ENCODE measurements around the gene RAB37. TPM values are rescaled to one million over a fixed set of nuclear protein-coding genes. Genes with fewer than 3 reads are reported as not detected.

The RAB37 gene
- total RNA-seq, 1 donor from 2014 or later: 0.32 TPM

GRCh38 chr17:74796866-74797265, 59.8 kb downstream of the RAB37 start:
- no peak overlapping the region for H3K27ac ChIP-seq
- no peaks in the 10 kb centered on the region for H3K4me1 ChIP-seq
- H3K36me3 ChIP-seq: peaks cover 50 to 75% of the 10 kb centered on the region in 2 donors
- no peaks in the 10 kb centered on the region for H3K27me3 ChIP-seq
- intact Hi-C loops (cut with DNase I): no loop called here
- DNase-seq (ENCODE audit: low spot score in 2 of 2): no peak
- no peaks in the 10 kb centered on the region for H3K9me3 ChIP-seq
- H3K4me3 ChIP-seq: no peak overlapping the region
- TF ChIP-seq CTCF (IDR thresholded peaks at IDR 0.05): no peak

Other genes starting within 250 kb of the RAB37 start
- gene CD300LB, start 205.8 kb upstream of the RAB37 start, total RNA-seq: not detected
- not detected for gene CD300C, start 191.1 kb upstream of the RAB37 start, total RNA-seq
- gene CD300H, start 169.7 kb upstream of the RAB37 start, total RNA-seq: not detected
- not detected for gene CD300LD, start 145.0 kb upstream of the RAB37 start, total RNA-seq
- gene CD300E, start 113.5 kb upstream of the RAB37 start, total RNA-seq: 0.21 TPM
- not detected for gene CD300LF, start 24.3 kb upstream of the RAB37 start, total RNA-seq
- 81.8 TPM for gene NHERF1, start 11.4 kb downstream of the RAB37 start, total RNA-seq
- 13.3 TPM for gene NAT9, start 39.1 kb downstream of the RAB37 start, total RNA-seq
- gene GRIN2C, start 122.6 kb downstream of the RAB37 start, total RNA-seq: not detected
- 93.1 TPM for gene FDXR, start 135.7 kb downstream of the RAB37 start, total RNA-seq
- not detected for gene FADS6, start 156.4 kb downstream of the RAB37 start, total RNA-seq
- gene USH1G, start 186.0 kb downstream of the RAB37 start, total RNA-seq: not detected
- not detected for gene OTOP2, start 187.0 kb downstream of the RAB37 start, total RNA-seq
- not detected for gene OTOP3, start 198.6 kb downstream of the RAB37 start, total RNA-seq
- gene HID1, start 235.5 kb downstream of the RAB37 start, total RNA-seq: 103 TPM

Measured in ascending aorta (tissue), 2 donors.